Ammon's horn (tissue), 1 donor: ENCODE measurements around the gene AGBL3.
"Not testable (repeated sequence)": the region's sequence is repeated elsewhere in the genome, so short reads cannot be mapped to it uniquely, and the experiment has no call there.

Source experiments
- DNase-seq: peaks from one replicate; pipeline ENCODE4 v3.0.0-alpha.2; 2016; ENCODE audit warnings: low spot score

AGBL3 gene

DNA sequence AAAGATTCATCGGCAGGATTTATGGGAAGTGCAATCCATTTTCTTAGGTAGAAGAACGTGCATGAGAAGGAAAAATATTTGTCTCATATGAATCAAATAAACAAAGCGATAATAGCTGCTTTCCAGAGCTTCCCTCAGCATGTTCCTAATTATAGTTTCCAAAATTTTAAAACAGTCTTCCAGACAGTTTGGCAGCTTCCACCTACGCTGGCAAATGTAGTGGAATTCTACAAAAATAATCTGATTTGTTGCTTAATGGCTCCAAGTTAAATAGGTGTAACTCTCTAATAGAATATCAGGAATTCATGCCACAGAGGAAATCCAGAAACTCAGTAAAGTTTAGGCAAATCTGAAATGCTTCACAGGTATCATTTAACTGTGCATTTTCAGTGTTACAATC is 23.3 kb upstream of the AGBL3 start:
- peak; percentile 16 for DNase-seq

DNA sequence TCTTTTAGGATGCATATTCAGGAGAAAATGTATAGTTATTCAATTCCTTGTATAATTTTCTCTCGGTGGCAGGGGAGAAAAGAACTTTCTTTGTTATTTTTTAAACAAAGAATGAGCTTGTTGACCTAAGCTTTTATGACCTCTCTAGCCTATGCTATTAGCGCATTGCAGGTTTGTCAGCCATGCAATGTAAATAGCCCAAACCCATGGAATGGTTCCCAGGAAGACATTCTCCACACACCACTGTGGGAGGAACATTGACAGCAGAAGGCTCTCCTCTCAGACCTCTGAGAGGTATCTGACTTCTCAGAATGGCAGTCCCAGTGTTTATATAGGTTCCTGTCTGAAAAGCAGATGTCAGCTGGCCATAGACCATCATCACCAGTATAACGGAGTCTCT is 19.6 kb upstream of the AGBL3 start:
- DNase-seq: no peak

DNA sequence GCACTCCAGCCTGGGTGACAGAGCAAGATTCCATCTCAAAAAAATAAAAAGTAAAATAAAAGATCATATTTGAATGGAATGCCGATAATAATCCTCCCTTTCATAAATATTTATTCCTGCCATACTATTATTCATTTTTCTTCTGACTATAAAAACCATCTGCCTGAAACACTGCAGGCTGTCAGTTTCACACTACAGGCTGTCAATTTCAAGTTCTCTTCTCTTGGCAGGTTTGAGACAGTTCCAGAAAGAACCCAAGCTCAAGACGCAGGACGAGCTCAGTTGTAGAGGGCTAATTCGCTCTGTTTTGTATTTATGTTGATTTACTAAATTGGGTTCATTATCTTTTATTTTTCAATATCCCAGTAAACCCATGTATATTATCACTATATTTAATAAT is 18.2 kb upstream of the AGBL3 start:
- no peak for DNase-seq

DNA sequence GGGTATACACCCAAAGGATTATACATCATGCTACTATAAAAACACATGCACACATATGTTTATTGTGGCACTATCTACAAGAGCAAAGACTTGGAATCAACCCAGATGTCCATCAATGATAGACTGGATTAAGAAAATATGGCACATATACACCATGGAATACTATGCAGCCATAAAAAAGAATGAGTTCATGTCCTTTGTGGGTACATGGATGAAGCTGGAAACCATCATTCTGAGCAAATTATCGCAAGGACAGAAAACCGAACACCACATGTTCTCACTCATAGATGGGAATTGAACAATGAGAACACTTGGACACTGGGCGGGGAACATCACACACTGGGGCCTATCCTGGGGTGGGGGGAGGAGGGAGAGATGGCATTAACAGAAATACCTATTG is 4.7 kb upstream of the AGBL3 start:
- not testable (repeated sequence) for DNase-seq

- no peak for DNase-seq
Observed at GRCh38 chr7:134985894-134986362, 380 bp upstream of the AGBL3 start.

DNA sequence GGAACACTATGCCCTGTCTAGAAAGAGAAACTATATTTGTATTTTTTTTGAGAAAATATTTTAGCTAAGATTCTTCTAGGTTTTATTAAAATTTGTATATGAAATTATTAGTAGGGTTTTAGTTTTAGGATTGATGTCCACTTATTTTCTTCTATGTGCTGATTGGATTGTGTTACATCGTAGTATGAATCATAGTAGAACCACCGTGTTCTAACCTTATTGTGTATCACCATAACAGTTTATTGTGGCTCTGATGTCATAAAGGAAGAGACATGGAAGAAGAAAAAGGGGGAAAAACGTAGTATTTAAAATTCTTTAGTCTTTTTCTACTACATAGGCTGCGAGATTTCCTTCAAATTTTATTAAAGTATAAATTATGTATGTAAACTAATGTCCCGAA is 1.9 kb downstream of the AGBL3 start:
- no peak for DNase-seq

DNA sequence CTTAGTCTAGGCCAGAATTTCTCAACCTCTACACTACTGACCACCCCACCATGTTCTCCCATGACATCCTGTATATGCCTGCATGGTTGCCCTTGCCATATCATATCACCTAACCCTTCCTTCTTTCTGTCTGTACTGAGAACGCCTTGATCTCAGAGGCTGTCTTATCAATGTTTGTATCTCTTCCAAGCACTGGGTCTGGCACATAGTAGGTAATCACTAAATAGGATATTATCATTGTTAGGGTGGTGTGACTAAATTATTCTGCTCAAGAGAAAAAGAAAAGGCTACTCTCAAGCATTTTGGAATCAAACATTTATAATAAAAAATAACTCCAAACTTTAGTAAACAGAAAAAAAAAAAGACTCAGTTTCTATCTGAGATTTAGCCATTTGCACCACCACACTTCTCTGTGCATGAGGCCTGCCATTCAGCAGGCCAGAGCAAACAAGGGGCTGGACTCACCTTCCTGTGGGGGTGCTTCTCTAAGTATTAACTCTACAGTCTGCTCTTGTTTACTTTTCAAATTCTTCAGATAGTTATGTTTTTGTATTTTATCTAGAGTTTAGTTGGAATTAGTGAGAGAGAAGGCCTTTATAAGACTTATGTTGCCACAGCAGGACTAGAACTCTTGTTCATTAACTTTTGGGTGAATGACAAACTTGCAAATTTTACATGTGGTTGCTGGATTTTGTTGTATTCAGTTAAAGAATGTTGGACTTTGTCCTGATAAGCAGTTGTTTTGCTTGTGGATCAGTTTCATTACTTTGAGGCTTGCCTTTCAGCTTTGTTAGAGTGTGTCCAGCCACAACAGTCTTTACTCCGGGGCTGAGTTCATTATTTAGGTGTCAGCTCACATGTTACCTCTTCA is 5.4 kb downstream of the AGBL3 start:
- no peak for DNase-seq

DNA sequence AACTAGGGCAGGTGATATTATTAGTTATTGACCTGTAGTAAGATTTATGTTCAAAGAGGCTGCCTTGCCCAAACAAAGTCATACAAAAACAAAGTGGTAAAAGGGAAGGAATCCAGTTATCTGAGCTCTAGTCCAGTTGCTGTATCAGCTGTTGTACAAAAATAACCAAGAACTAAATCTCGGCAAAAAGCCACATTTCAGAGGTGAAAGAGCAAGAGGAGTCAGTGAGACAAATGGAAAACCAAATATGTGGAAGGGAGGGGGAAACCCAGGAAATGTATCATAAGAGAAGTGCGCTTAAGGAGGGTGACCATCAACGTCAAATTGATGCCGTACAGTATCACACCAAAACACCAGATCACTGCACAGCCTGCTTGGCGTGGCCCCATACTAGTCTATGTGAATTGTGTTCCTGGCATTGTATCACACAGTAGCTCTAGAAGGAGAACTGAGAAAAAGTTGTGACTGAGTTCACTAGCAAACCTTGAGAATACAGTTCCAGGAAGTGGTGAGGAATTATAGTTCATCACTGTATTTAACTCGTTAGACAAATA is 6.4 kb downstream of the AGBL3 start:
- DNase-seq: no peak

GRCh38 chr7:134993877-134994456 is 7.7 kb downstream of the AGBL3 start:
- no peak for DNase-seq

GRCh38 chr7:134995239-134996096 is 9.2 kb downstream of the AGBL3 start:
- DNase-seq: no peak

GRCh38 chr7:134996097-134996550 is 9.8 kb downstream of the AGBL3 start:
- DNase-seq: no peak

- no peak for DNase-seq
Observed at GRCh38 chr7:134997214-134997885, 11.0 kb downstream of the AGBL3 start.

DNA sequence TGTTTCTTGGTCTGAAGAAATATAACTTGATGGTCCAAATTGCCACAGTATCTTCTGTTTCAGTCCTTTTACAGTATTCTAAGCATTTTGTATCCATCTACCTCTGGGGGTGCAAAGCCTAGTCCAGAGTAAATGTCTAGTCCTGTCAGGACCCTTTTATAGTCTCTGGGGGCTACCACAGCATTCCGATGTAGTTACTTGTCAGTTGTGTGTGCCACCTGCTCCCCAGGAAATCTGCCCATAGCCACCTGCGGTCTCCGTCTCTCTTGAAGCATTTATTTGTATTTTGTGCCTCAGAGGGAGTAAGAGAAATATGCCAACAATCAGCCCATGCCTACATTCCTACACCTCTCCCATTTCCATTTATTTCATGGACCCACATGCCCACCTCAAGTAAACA is 12.8 kb downstream of the AGBL3 start:
- DNase-seq: no peak

DNA sequence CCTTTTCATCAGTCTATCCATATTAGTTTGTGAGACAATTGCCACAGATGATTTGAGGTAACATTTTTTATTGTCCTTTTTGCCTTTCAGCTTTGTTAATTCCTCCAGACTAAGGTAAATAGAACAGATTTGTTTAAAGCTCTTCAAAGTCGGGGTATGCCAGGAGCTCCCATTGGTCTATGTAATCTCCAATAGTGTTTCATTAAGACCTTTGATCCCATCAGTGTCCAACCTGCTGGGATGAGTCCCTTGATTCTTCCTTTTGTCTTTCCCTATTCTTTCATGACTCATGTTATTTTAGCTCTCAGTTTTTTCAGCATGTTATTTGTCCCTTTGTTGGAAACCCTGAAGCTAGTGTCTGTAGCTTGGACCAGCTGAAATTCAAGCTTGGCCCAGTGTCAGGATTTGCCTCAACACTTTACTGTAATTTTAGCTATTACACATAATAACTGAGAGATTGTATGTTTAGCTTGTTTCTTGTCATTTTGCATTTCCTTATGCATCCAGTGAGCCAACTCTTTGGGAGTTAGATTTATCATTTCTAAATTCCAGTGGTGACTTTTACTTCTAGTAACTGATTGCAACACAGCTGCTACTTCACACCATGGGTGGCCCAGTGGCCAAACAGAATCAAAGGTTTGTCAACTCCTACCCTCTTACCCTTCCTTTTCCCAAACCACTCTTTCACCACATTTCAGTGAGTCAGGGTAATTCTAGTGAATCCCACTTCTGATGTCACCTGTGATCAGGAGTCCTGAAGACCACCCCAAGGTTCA is 15.3 kb downstream of the AGBL3 start:
- no peak for DNase-seq

DNA sequence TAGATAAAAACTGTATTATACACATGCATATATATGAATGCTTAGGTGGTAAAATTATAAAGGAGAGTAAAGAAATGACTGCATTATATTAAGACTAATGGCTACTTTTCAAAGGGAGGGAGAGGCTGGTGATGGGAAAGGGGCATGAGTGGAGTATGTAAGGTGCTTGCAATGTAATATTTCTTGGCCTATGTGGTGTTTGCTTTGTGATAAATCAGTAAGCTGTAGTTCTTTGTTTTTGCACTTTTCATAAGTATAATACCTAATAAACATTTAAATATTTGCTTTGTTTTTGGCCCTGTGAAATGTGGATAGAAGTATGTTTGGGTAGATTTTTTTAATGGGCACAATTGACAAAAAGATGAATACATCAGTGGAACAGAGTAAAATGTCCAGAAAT is 25.9 kb downstream of the AGBL3 start:
- DNase-seq: no peak

- DNase-seq: no peak
Observed at GRCh38 chr7:135023622-135024021, 37.3 kb downstream of the AGBL3 start.

- DNase-seq: no peak
Observed at GRCh38 chr7:135035252-135035651, 48.9 kb downstream of the AGBL3 start.

- not testable (repeated sequence) for DNase-seq
Observed at GRCh38 chr7:135067017-135067416, 80.7 kb downstream of the AGBL3 start.

DNA sequence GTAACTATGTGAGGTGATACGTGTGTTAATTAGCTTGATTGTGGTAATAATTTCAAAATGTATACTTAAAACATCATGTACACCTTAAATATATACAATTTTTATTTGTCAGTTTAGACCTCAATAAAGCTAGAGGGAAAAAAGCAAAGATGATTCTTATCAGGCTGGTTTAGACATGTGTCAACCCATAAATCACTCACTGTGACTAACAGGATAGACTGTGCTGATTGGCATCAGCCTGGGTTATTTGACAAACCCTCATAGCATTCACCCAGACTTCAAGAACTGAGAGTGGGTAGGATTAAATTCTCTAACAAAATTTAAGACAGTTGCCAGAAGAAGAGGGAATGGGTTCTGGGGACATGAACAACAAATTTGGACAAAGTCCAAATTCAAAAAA is 87.8 kb downstream of the AGBL3 start:
- DNase-seq: no peak

GRCh38 chr7:135074531-135074930 is 88.2 kb downstream of the AGBL3 start:
- no peak for DNase-seq

DNA sequence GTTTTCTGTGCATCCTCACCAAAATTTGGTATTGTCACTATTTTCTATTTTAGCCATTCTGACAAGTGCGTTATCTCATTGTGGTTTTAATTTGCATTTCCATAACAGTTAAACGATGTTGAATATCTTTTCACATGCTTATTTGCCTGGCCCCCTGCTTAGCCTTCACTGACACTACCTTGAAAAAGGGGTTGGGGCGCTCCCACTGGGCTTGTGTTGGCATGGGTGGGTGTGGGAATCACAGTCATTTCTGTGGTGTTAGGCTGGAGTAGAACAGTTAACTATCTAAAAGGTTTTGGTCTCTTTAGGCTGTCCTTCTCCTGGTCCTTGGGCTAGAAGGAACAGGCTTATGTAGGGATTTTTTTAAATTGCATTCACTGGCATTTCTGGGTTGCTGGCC is 89.4 kb downstream of the AGBL3 start:
- no peak for DNase-seq
